ENCODE data around the gene FBXL17.
A peak's percentile ranks its signal among the peaks of the same experiment; 100 is the strongest.
"Not testable (repeated sequence)": the region's sequence is repeated elsewhere in the genome, so short reads cannot be mapped to it uniquely, and the experiment has no call there.

Gene FBXL17

GRCh38 chr5:108381954-108382783 is at the start of gene FBXL17:
TSS of gene FBXL17 (minus strand) at chr5:108382098.
- DNase-seq = peak; percentile 40

- DNase-seq = no peak
Observed at GRCh38 chr5:108430931-108431608, 49.2 kb upstream of the FBXL17 start.

- DNase-seq = no peak
Observed at GRCh38 chr5:108421713-108422112, 39.8 kb upstream of the FBXL17 start.

- no peak for DNase-seq
Observed at GRCh38 chr5:108420755-108421154, 38.9 kb upstream of the FBXL17 start.

GRCh38 chr5:108420158-108420557 is 38.3 kb upstream of the FBXL17 start:
- no peak for DNase-seq

- no peak for DNase-seq
Observed at GRCh38 chr5:108418197-108418596, 36.3 kb upstream of the FBXL17 start.

GRCh38 chr5:108417166-108417670 is 35.3 kb upstream of the FBXL17 start:
- DNase-seq = no peak

GRCh38 chr5:108415726-108416125 is 33.8 kb upstream of the FBXL17 start:
- no peak for DNase-seq

GRCh38 chr5:108409786-108410185 is 27.9 kb upstream of the FBXL17 start:
- no peak for DNase-seq

- DNase-seq = not testable (repeated sequence)
Observed at GRCh38 chr5:108405201-108405600, 23.3 kb upstream of the FBXL17 start.

- DNase-seq = no peak
Observed at GRCh38 chr5:108398964-108399363, 17.1 kb upstream of the FBXL17 start.

- DNase-seq = not testable (repeated sequence)
Observed at GRCh38 chr5:108396837-108397236, 14.9 kb upstream of the FBXL17 start.

- DNase-seq = no peak
Observed at GRCh38 chr5:108387758-108388157, 5.9 kb upstream of the FBXL17 start.

GRCh38 chr5:108386345-108387061 is 4.6 kb upstream of the FBXL17 start:
- no peak for DNase-seq

- DNase-seq = no peak
Observed at GRCh38 chr5:108384741-108385140, 2.8 kb upstream of the FBXL17 start.

- no peak for DNase-seq
Observed at GRCh38 chr5:108382784-108383330, 959 bp upstream of the FBXL17 start.

- DNase-seq = peak; percentile 15
Observed at GRCh38 chr5:108381350-108381953, 446 bp downstream of the FBXL17 start.

- no peak for DNase-seq
Observed at GRCh38 chr5:108380531-108381349, 1.2 kb downstream of the FBXL17 start.

- no peak for DNase-seq
Observed at GRCh38 chr5:108379722-108380530, 2.0 kb downstream of the FBXL17 start.

GRCh38 chr5:108375768-108376167 is 6.1 kb downstream of the FBXL17 start:
- no peak for DNase-seq

GRCh38 chr5:108373426-108373825 is 8.5 kb downstream of the FBXL17 start:
- no peak for DNase-seq
